B cell (primary cell): ENCODE data around the gene PGPEP1. TPM values are rescaled to one million over a fixed set of nuclear protein-coding genes. Genes with fewer than 3 reads are reported as not detected.

Experiments used
- ATAC-seq: fragments of 200-7000 bp; cut with Tn5 transposase; one replicate; pipeline ENCODE4 v1.10.0; 2021; ENCODE audit warnings: low read depth, mild to moderate bottlenecking, moderate number of reproducible peaks, moderate library complexity
- CTCF ChIA-PET: fragments of 350-600 bp; sonication (Branson Sonifier 250); formaldehyde crosslinking; loops from one replicate; lab custom pipeline; 2021; ENCODE audit warnings: antibody characterized with exemption, inconsistent platforms; lab: Charles Lee
- POLR2A ChIA-PET: fragments of 350-600 bp; sonication (Branson Sonifier 250); formaldehyde crosslinking; loops from one replicate; lab custom pipeline; 2021; ENCODE audit warnings: antibody characterized with exemption; lab: Charles Lee
- DNase-seq: peaks from one replicate; pipeline ENCODE4 v3.0.0; 2013
- H2AFZ ChIP-seq: 2 replicates; pipeline ENCODE4 v1.6.1; 2012; ENCODE audit warnings: mild to moderate bottlenecking, low read depth, low read length; ENCODE audit not compliant: insufficient read depth, poor library complexity, severe bottlenecking
- H3K27ac ChIP-seq, 2 donors: 1 replicate in 1 of 2; 2 replicates in 1 of 2; pipeline ENCODE4 v1.5.1; 2012 to 2013; ENCODE audit warnings: low read length in 2 of 2, mild to moderate bottlenecking in 2 of 2, moderate library complexity in 1 of 2
- H3K27me3 ChIP-seq, 4 experiments: fragments of 200-600 bp in 1 of 4; sonication (generic) in 1 of 4; replicated peaks in 1 of 4; 1 replicate in 2 of 4; 2 replicates in 2 of 4; pipeline versions ENCODE4 v1.6.1 to v1.7.0; 2013 to 2016; ENCODE audit warnings: low read length in 3 of 4, mild to moderate bottlenecking in 2 of 4, mixed read lengths in 1 of 4, moderate library complexity in 1 of 4; ENCODE audit not compliant: insufficient read depth in 4 of 4, control insufficient read depth in 3 of 4; ENCODE audit errors: control extremely low read depth in 1 of 4
- H3K36me3 ChIP-seq, 2 experiments: replicated peaks in 1 of 2; 1 replicate in 1 of 2; 2 replicates in 1 of 2; pipeline versions ENCODE4 v1.6.1 to v1.7.1; 2013; ENCODE audit warnings: low read length in 1 of 2; ENCODE audit not compliant: insufficient read depth in 2 of 2, control insufficient read depth in 1 of 2; ENCODE audit errors: control extremely low read depth in 1 of 2, extremely low read depth in 1 of 2
- H3K4me1 ChIP-seq, 2 donors: fragments of 200-600 bp in 1 of 2; sonication (generic) in 1 of 2; 1 replicate in 1 of 2; 2 replicates in 1 of 2; pipeline versions ENCODE4 v1.5.1 to v1.6.1; 2013 to 2017; ENCODE audit warnings: low read length in 2 of 2; ENCODE audit not compliant: control insufficient read depth in 2 of 2, insufficient read depth in 2 of 2
- H3K4me2 ChIP-seq: replicated peaks from 2 replicates; pipeline ENCODE3; 2012; ENCODE audit warnings: mild to moderate bottlenecking, low read depth, low read length; ENCODE audit not compliant: poor library complexity, severe bottlenecking
- H3K4me3 ChIP-seq, 5 experiments: fragments of 200-600 bp in 1 of 5; sonication (generic) in 1 of 5; 1 replicate in 3 of 5; 2 replicates in 2 of 5; pipeline versions ENCODE4 v1.5.1 to v1.7.0; 2011 to 2016; ENCODE audit warnings: low read length in 4 of 5, mild to moderate bottlenecking in 4 of 5, low read depth in 2 of 5, control low read depth in 1 of 5, moderate library complexity in 1 of 5; ENCODE audit not compliant: insufficient read depth in 1 of 5; ENCODE audit errors: control extremely low read depth in 1 of 5, extremely low read depth in 1 of 5
- H3K79me2 ChIP-seq: fragments of 200-600 bp; sonication (generic); one replicate; pipeline ENCODE4 v1.6.0; 2016; ENCODE audit warnings: low read length; ENCODE audit not compliant: control insufficient read depth, insufficient read depth
- H3K9ac ChIP-seq: fragments of 200-600 bp; sonication (generic); 2 replicates; pipeline ENCODE4 v1.6.1; 2017; ENCODE audit warnings: mild to moderate bottlenecking, low read length, moderate library complexity
- H3K9me3 ChIP-seq, 3 donors: one replicate each; pipeline versions ENCODE4 v1.6.1 to v1.7.1; 2013; ENCODE audit warnings: low read length in 2 of 3; ENCODE audit not compliant: control insufficient read depth in 2 of 3, insufficient read depth in 1 of 3; ENCODE audit errors: control extremely low read depth in 1 of 3
- H4K20me1 ChIP-seq: 2 replicates; pipeline ENCODE4 v1.6.0; 2012; ENCODE audit warnings: mild to moderate bottlenecking, low read length; ENCODE audit not compliant: insufficient read depth, control insufficient read depth, poor library complexity, severe bottlenecking
- H3K27ac Mint-ChIP-seq: one replicate; pipeline ENCODE4 v1.8.0; 2021; ENCODE audit warnings: mixed read lengths
- H3K27me3 Mint-ChIP-seq: one replicate; pipeline ENCODE4 v1.8.0; 2021; ENCODE audit warnings: mixed read lengths
- H3K4me1 Mint-ChIP-seq: one replicate; pipeline ENCODE4 v1.8.0; 2021; ENCODE audit warnings: mixed read lengths
- H3K4me3 Mint-ChIP-seq: one replicate; pipeline ENCODE4 v1.8.0; 2021; ENCODE audit warnings: mixed read lengths
- H3K9me3 Mint-ChIP-seq: one replicate; pipeline ENCODE4 v1.8.0; 2022; ENCODE audit warnings: mixed read lengths; ENCODE audit not compliant: insufficient read depth
- CTCF ChIP-seq: fragments of 200-600 bp; IDR thresholded peaks from one replicate; pipeline ENCODE4 v1.8.0; 2022; ENCODE audit warnings: antibody characterized with exemption, mild to moderate bottlenecking
- EZH2 ChIP-seq: IDR thresholded peaks from 2 replicates; pipeline ENCODE4 v1.6.1; 2012; ENCODE audit warnings: borderline replicate concordance, low read depth, mild to moderate bottlenecking, moderate library complexity, low read length; ENCODE audit not compliant: insufficient read depth, poor library complexity, severe bottlenecking
- WGBS: methylation state at CpG from one replicate; pipeline ENCODE4 v1.1.5; 2013; ENCODE audit warnings: missing lambda C conversion rate; ENCODE audit not compliant: insufficient coverage; 5-methylcytosine and 5-hydroxymethylcytosine counted together
- intact Hi-C: fragments of 100-400 bp; cut with micrococcal nuclease; formaldehyde crosslinking; loops from one replicate; pipeline ENCODE4 v1.10.0; 2022
- polyA plus RNA-seq: library from polyadenylated mRNA; depleted of rRNA; stranded (reverse); fragments of >200 nt; gene quantifications from 2 replicates; pipeline ENCODE4 v1.2.3, GENCODE V29; 2012
- total RNA-seq, 2 donors: library from RNA; stranded (reverse); fragments of 120-200 nt in 1 of 2; gene quantifications; 1 replicate in 1 of 2; 2 replicates in 1 of 2; pipeline versions ENCODE4 v1.2.3 to v1.2.4, GENCODE V29; 2013 to 2022

The PGPEP1 gene
- total and polyA plus RNA-seq, 2 donors (not counting 1 experiment from before 2014, with no cell fraction given) = 17.6 to 20.9 TPM

- H3K9me3 ChIP-seq = no peaks in the 10 kb centered on the region
- TF ChIP-seq CTCF (no peak), EZH2 (no peak)
- no peak overlapping the region for H3K4me2 ChIP-seq
- H3K27me3 Mint-ChIP-seq = no peaks in the 10 kb centered on the region
- ATAC-seq (no peak), DNase-seq (no peak)
- intact Hi-C loops = no loop called here
- H3K4me3 ChIP-seq = no peak overlapping the region
- ChIA-PET CTCF (no interaction called here), POLR2A (interaction anchor here (0.7 kb wide), 1 partner anchor 17 kb away, joined by 3 read pairs; no protein-coding TSS in a partner anchor)
- H3K36me3 ChIP-seq = no peaks in the 10 kb centered on the region
- H3K79me2 ChIP-seq = peaks cover 3% of the 10 kb centered on the region
- WGBS = 100% methylated on average over 1 of the region's 6 CpGs
- H3K9ac ChIP-seq = no peak overlapping the region
- no peak overlapping the region for H3K4me3 Mint-ChIP-seq
- H3K4me1 Mint-ChIP-seq = peaks cover 7% of the 10 kb centered on the region
- no peak overlapping the region for H2AFZ ChIP-seq
- peaks cover 6 to 11% of the 10 kb centered on the region in 2 donors for H3K4me1 ChIP-seq
- H4K20me1 ChIP-seq = peaks cover 18% of the 10 kb centered on the region
- H3K9me3 Mint-ChIP-seq = no peaks in the 10 kb centered on the region
- H3K27me3 ChIP-seq = no peaks in the 10 kb centered on the region
- H3K27ac ChIP-seq = no peak overlapping the region
- H3K27ac Mint-ChIP-seq = no peak overlapping the region
Measured at GRCh38 chr19:18345296-18345695, 4.9 kb downstream of the PGPEP1 start.

GRCh38 chr19:18346091-18346490 lies 5.7 kb downstream of the PGPEP1 start:
- H3K4me1 ChIP-seq = peaks cover 6% of the 10 kb centered on the region in 2 donors
- no peak overlapping the region for H3K27ac Mint-ChIP-seq
- no peak for TF ChIP-seq EZH2
- TF ChIP-seq CTCF = no peak
- no peak overlapping the region for H3K4me3 ChIP-seq
- ChIA-PET CTCF (interaction anchor here (0.7 kb wide), 1 partner anchor 117 kb away, joined by 3 read pairs; no protein-coding TSS in a partner anchor), POLR2A (no interaction called here)
- peaks cover 18% of the 10 kb centered on the region for H4K20me1 ChIP-seq
- no peak overlapping the region for H3K9ac ChIP-seq
- DNase-seq = no peak
- WGBS = 90% methylated on average over 6 of the region's 8 CpGs
- H3K79me2 ChIP-seq = no peaks in the 10 kb centered on the region
- H3K4me1 Mint-ChIP-seq = peaks cover 5% of the 10 kb centered on the region
- no peaks in the 10 kb centered on the region for H3K27me3 Mint-ChIP-seq
- no peak overlapping the region for H3K4me2 ChIP-seq
- H3K27ac ChIP-seq = no peak overlapping the region
- H3K36me3 ChIP-seq = no peaks in the 10 kb centered on the region
- H3K27me3 ChIP-seq = no peaks in the 10 kb centered on the region
- no peak overlapping the region for H3K4me3 Mint-ChIP-seq
- H3K9me3 ChIP-seq = no peaks in the 10 kb centered on the region
- H2AFZ ChIP-seq = no peak overlapping the region
- H3K9me3 Mint-ChIP-seq = no peaks in the 10 kb centered on the region
- intact Hi-C loops = no loop called here
- ATAC-seq = no peak
